OCI-LY7 (cell line): ENCODE data around the gene CCDC3.

Source experiments
- CTCF ChIP-seq: fragments of 200-600 bp; sonication (generic); conservative IDR thresholded peaks from 2 replicates; pipeline ENCODE4 v1.5.1; 2014; ENCODE audit warnings: mild to moderate bottlenecking, antibody characterized with exemption, low read length, moderate library complexity, mixed read lengths
- EZH2phosphoT487 ChIP-seq: fragments of 200-600 bp; sonication (generic); IDR thresholded peaks from 2 replicates; pipeline ENCODE4 v1.6.1; 2018; ENCODE audit warnings: low read depth, borderline replicate concordance, mild to moderate bottlenecking, mixed run types, antibody characterized with exemption, low read length, moderate library complexity, mixed read lengths

DNA sequence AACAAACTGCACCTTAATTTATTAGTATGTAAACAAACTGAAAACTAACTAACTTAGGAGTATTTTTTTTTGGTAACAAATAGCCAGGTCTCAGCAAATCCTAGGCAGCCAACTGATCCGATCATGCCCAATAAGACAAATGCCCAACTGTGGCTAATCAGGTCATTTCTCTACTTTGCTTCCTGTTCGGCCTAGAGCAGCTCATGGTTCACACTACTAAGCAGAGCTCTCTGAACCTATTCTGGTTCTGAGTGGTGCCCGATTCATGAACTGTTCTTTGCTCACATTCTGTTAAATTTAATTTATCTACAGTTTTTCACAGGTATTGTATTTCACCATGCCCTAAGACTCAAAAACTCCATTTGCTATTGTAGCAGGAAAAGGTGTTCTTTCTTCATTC is 55.1 kb downstream of the CCDC3 start:
- no peak for TF ChIP-seq CTCF
- TF ChIP-seq EZH2phosphoT487, result no peak
